Amygdala (tissue), 56 donors: ENCODE measurements around the gene PHACTR1.
A peak's percentile ranks its signal among the peaks of the same experiment; 100 is the strongest.
"Not testable (repeated sequence)": the region's sequence is repeated elsewhere in the genome, so short reads cannot be mapped to it uniquely, and the experiment has no call there.

ENCODE experiments used
- DNase-seq, 56 donors: peaks; one replicate each; lab custom pipeline; 2025; lab: John Stamatoyannopoulos, UW

PHACTR1 gene

DNA sequence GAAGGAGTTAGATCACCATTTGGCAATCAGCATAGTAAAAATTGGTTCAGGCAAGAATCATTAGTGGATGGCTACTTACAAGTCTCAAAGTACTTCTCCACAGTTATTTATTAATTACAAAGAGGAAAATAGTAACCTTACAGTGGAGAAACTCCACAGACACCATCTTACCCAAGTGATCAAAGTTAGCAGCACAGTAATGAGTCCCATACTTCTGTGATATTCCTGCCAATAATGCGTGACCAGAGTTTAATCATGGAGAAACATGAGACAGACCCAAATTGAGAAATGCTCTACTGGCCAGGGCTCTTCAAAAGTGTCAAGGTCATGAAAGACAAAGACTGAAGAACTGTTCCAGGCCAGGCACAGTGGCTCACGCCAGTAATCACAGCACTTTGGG lies 602.3 kb downstream of the PHACTR1 start:
- no peak for DNase-seq

DNA sequence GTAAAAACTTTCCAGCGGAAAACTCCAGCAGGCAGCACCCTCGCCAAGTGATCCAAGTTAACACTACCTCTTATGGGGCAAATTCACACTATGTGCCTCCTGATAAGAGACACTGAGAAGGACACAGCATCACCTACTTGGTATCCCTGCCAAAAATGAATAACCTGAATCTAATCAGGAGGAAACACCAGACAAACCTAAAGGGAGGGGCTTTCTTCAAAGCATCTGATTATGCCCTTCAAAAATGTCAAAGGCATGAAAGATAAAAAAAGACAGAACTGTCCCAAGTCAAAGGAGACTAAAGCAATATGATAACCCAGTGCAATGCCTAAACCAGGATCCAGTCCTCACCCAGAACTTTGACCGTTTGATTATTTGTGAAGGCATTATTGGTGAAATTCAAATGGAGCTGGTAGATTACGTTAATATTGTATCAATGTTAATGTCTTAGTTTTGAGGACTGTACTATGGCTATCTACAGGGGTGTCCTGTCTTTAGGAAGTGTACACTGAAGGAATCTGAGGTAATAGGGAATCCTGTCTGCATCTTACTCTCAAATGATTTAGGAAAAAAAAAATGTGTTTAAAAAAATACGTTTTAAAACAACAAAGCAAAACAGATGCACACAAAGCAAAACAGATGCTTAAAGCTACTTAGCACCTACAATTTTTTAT lies 603.5 kb downstream of the PHACTR1 start:
- no peak for DNase-seq

DNA sequence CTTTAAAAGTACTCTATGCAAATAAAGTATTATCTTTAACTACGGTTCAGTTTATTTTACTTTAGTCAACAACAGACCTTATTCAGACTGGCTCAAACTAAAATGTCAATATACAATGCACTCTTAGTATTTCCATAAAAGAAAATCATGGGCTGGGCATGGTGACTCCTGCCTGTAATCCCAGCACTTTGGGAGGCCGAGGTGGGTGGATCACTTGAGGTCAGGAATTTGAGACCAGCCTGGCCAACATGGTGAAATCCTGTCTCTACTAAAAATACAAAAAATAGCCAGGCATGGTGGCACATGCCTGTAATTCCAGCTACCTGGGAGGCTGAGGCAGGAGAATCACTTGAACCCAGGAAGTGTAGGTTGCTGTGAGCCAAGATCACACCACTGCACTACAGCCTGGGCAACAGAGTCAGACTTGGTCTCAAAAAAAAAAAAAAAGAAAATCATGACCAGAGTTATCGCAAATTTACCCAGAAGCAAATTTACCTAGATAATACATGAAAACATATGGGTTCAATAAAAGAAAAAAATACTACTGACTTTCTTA lies 609.5 kb downstream of the PHACTR1 start:
- not testable (repeated sequence) for DNase-seq

DNA sequence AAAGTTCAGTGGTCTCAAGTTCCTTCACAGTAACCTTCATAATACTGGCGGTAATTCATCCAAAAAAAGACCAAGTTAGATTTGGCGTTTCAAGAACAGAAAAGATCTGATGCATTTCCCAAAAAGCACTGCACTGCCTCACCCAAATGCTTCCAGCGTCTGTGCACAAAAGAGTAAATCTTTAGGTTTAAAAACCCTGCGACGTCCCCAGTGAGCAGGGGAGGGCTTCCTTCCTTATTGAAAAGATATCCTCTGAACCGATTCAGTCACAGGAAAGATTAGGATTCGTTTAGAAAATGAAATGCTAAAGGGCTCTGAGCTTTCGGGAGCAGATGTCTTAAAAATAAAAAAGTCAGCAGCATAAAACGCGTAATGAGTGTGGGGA lies 611.1 kb downstream of the PHACTR1 start:
- no peak for DNase-seq

DNA sequence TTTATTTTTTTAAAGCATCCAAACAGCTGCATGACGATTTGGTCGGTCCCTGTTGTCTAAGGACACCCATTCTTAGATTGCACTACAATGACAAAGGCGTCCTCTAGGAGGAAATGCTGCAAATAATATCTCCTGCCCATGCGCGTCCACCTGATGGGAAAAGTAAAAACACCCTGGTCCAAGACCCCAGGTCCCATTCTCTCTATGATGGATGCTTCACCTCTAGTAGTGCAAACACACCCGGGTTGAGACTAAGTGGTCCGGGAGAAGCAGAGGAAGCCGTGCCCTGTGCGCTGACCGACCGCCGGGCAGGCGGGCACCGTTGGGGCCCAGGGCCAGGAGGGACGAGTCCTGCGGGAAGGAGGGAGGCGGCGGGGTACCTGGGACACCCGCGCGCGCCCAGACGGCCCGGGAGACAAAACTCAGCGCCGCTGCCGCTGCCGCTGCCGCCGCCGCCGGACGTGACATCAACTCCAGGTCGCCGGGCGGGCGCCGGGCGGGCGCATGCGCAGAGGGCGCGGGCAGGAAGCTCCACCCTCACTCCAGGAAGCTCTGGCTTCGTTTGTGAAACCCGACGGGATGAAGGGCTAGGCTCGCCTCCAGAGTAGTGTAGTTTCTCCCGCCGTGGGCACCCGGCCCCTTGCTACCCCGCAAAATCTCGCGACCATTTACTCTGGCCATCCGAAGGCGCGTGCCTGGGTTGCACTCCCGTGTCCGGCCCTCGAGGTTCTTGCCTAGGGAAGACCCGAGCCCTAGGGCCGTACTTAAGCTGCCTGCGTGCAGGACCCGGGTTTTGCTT lies 611.7 kb downstream of the PHACTR1 start, which contains the start of gene TBC1D7:
TBC1D7 (minus strand) TSS at position 462 of the 799 bp plus-strand sequence. CDS start 1,639 bp downstream, outside the sequence.
- DNase-seq: peak; percentile 34 to 94 (median 82)

DNA sequence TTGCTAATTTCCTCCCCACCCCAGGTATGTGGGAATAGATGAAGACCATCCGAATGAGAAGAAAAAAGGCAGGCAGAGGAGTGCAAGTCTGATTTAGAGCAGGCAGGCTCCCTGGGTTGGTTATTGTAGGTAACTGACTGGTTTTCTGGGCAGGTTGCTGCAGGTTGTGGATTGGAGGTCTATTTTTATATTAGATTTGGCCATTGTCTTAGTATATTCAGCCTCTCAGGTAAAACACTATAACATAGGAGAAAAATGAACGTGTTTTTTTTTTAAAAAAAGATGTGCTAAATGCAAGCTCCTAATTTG lies 612.3 kb downstream of the PHACTR1 start:
- no peak for DNase-seq

DNA sequence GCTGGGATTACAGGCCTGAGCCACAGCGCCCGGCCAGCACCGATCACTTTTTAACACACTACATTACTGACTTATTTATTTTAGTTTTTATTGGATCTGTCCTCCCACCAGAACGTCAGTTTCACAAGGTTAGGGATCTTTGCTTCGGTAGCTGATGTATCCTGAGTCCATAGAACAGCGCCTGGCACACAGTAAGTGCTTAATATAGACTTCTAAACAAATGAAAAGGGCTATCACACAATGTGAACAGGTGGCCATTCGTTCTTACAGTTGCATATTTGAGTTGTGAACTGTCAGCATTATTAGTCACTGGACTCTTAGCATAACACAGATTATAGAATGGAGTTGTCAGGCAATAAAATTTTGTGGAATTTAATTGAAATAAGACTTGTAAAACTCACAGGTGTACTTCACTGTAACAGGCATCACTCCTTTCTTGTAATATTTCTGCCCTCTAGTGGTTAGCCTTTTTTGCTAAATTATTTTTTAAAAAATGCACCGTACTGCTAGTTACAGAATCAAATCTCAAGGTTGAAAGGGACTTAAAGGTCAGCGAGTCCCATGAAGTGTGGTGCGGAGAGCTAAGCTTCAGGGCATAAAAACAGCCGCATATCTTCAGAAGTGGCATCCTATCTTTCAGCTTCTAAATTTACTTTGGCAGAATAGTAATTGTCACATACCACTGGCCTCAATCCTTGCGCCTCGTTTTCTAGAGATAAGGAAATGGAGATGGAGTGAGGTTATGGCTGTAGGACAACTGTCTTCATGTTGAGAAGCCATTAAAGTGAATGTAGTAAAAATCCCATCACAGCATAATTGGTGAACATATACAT lies 615.2 kb downstream of the PHACTR1 start:
- peak in 1 of 56 donors; percentile 27 for DNase-seq

DNA sequence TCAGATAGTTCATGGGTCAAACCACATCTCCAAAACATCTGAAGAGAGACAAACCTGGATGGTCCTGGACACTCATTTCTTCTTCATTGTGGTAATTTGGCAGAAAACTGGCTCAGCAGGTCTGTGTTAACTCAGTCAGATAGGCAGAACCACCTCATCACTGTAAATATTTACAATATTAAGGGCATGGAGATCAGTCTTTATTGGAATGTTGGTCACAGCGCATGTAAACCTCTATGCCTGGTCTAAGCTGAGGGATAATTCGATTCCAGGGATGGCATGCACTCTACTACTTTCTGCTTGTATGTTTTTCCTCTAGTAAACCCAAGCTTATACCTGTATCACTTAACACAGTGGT lies 615.8 kb downstream of the PHACTR1 start:
- no peak for DNase-seq

DNA sequence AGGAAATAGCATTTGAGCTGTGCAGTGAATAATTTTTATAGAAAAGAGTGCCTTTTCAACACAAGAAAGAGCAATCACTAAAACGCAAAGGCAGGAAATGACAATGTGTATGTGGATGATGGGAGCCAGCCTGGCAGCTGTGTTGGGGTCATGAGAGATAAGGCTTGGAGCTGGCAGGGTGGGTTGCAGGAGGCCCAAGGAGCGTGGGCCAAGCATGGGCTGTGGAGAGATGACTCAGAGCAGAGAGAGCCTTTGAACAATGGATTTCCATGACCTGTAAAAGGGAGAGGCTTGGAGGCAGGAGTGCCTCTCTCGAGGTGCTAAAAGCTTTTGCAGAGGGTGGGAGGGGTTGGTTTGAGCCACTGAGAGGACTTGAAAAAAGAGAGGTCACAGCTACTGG lies 618.4 kb downstream of the PHACTR1 start:
- DNase-seq: no peak

DNA sequence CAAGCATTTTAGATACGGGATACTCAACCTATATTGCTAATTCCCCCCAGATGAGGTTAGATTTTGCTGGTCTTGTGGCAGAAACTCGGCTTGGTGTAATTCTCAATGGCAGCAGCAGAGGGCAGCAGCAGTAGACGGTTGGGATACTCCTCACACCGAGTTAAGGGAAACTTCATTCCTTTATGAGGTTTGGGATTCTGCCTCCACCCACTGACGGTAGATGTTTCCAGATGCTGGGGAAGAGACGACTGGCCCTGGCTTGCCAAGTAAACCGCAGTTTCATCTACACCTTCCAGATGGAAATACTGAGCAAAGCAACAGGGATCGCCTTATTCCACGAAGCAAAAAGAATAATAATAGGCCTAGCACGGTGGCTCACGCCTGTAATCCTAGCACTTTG lies 620.0 kb downstream of the PHACTR1 start:
- peak in 54 of 56 donors; percentile 8 to 92 (median 58) for DNase-seq

DNA sequence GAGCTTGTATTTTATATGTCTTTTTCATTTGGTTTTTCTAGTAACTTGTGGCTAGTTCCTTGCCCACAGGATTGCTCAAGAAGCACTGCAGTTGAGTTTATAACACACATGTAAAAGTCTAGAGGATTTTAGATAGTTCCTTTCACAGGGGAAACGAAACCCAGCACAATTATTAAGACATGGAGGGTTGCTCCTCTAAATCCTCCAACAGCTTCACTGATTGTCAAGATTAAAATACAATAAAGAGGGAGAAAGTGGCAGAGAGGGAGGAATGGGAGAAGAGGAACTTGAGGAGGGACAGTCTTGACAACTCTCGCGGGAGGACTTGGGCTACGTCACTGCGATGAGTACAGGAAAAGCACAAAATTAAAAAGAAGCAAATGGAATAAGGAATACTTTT lies 621.5 kb downstream of the PHACTR1 start:
- DNase-seq: no peak
